Coronary artery (tissue), 2 donors: Measurements from ENCODE around the gene STK17A.
"Not testable (repeated sequence)": the region's sequence is repeated elsewhere in the genome, so short reads cannot be mapped to it uniquely, and the experiment has no call there.

Experiments
- DNase-seq: peaks from one replicate; pipeline ENCODE4 v3.0.0-alpha.2; 2017; ENCODE audit warnings: low spot score
- H3K27ac ChIP-seq, 2 donors: fragments of 200-600 bp; sonication (generic); one replicate each; pipeline ENCODE4 v1.5.1; 2016 to 2019
- H3K4me3 ChIP-seq: fragments of 200-600 bp; sonication (generic); 2 replicates; pipeline ENCODE4 v1.5.1; 2016; ENCODE audit warnings: mild to moderate bottlenecking, moderate library complexity
- CTCF ChIP-seq: fragments of 200-600 bp; sonication (generic); IDR thresholded peaks from one replicate; pipeline ENCODE4 v1.5.1; 2019; ENCODE audit warnings: antibody characterized with exemption

The STK17A gene

GRCh38 chr7:43562383-43562782, 20.5 kb upstream of the STK17A start:
- DNase-seq = no peak
- Histone ChIP-seq H3K27ac (no peak overlapping the region), H3K4me3 (no peak overlapping the region)
- TF ChIP-seq CTCF = no peak

- TF ChIP-seq CTCF = no peak
- Histone ChIP-seq H3K4me3 (no peak overlapping the region), H3K27ac (no peak overlapping the region)
- DNase-seq = no peak
Observed at GRCh38 chr7:43565786-43566185, 17.1 kb upstream of the STK17A start.

- TF ChIP-seq CTCF = no peak
- DNase-seq = no peak
- no peak overlapping the region for H3K27ac ChIP-seq
- no peak overlapping the region for H3K4me3 ChIP-seq
Observed at GRCh38 chr7:43568529-43568928, 14.4 kb upstream of the STK17A start.

- Histone ChIP-seq H3K27ac (no peak overlapping the region), H3K4me3 (no peak overlapping the region)
- TF ChIP-seq CTCF = no peak
- DNase-seq = no peak
Observed at GRCh38 chr7:43569424-43569823, 13.5 kb upstream of the STK17A start.

GRCh38 chr7:43570688-43571365, 12.1 kb upstream of the STK17A start:
- H3K27ac ChIP-seq = no peak overlapping the region
- no peak for TF ChIP-seq CTCF
- no peak overlapping the region for H3K4me3 ChIP-seq
- no peak for DNase-seq

- H3K27ac ChIP-seq = no peak overlapping the region
- TF ChIP-seq CTCF = no peak
- no peak overlapping the region for H3K4me3 ChIP-seq
- DNase-seq = no peak
Observed at GRCh38 chr7:43572516-43573049, 10.3 kb upstream of the STK17A start.

GRCh38 chr7:43573832-43574231, 9.1 kb upstream of the STK17A start:
- DNase-seq, H3K27ac ChIP-seq: not testable (repeated sequence)

More at GRCh38 chr7:43573832-43574231, 9.1 kb upstream of the STK17A start:
- H3K4me3 ChIP-seq = not testable (repeated sequence)
